Measurements from ENCODE around the gene SBF2.

DNA sequence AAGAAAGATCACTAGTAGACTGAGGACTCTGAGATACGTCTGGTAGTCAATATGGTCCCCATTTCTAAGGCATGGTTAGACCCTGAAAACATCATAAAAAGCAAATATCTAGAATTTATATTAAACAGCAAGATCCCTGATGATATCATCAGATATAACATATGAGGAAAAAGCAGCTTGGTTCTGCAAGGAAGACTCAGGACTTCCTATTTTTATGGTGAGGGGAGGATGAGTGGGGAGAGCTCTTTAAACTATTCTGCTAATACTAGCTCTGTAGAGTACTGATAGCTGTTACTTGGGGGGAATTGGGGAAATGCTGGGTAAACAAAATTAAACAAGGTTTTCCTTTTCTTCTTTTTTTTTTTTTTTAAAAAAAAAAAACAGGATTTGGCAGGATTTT lies 394.3 kb downstream of the SBF2 start:
- TF ChIP-seq GATA2 (IDR thresholded peaks at IDR 0.05; ENCODE audit: low read depth, low read length) (no peak), GATA3 (IDR thresholded peaks at IDR 0.05; ENCODE audit: low read depth, low read length) (no peak)

All from SH-SY5Y (cell line).